Prostate gland (tissue), 2 donors: Measurements from ENCODE around the gene CHML.

Experiments used
- CTCF ChIP-seq, 4 experiments: fragments of 200-600 bp in 2 of 4; fragments of 450-650 bp in 2 of 4; sonication (generic) in 2 of 4; IDR thresholded peaks; 1 replicate in 3 of 4; 2 replicates in 1 of 4; pipeline ENCODE4 v1.5.1; 2016 to 2019; ENCODE audit warnings: antibody characterized with exemption in 4 of 4, mild to moderate bottlenecking in 2 of 4, moderate library complexity in 2 of 4
- POLR2A ChIP-seq: fragments of 450-650 bp; IDR thresholded peaks from one replicate; pipeline ENCODE4 v1.6.1; 2016; ENCODE audit warnings: antibody characterized with exemption, mild to moderate bottlenecking
- POLR2AphosphoS5 ChIP-seq: sonication (generic); formaldehyde crosslinking; IDR thresholded peaks from one replicate; pipeline ENCODE4 v1.6.1; 2017; ENCODE audit warnings: antibody characterized with exemption

DNA sequence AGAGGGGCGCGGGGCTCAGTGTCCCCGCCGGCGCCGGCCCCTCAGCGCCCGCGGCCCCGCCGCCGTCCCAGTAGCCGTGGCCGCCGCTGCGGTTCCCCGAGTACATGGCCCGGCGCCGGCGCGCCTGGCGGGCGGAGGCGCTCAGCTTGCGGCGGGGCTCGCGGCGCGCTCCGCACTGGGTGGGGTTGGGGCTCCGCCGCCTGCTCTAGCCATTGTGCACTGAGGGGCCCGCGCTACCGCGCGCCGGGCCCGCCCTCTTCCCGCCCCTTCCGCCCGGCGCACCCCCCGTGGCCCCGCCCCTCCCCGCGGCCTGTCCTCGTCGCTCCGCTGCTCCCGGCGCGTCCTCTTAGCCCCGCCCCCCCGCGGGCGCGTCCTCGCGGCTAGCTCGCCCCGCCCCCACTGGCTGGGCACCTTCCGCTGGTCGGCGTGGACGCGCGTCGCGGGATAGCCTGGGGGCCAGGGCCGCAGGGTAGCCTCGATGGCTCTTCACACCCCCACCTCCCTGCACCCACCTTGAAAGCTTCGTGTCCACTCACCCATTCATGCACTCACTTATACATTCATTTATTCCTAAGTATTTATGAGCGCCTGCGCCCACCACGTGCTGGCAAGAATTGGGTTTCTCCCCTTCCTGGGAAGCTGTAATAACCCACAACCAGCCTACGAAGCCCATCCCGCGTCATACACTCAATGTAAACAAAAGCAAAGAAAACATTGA, at the start of gene CHML, which contains the start of gene OPN3:
- peak; percentile 80 for TF ChIP-seq POLR2A
- TF ChIP-seq CTCF (IDR thresholded peaks at IDR 0.05): peak in 1 of 4 experiments; percentile 23
- TF ChIP-seq POLR2AphosphoS5: peak; percentile 59
